Measurements from ENCODE around the gene HMGCS2.

- TF ChIP-seq CTCF (IDR thresholded peaks at IDR 0.05), result no peak
- no peak for TF ChIP-seq POLR2A (IDR thresholded peaks at IDR 0.05; ENCODE audit: low read depth)
- no peak for TF ChIP-seq EP300 (IDR thresholded peaks at IDR 0.05)
- no peak for TF ChIP-seq POLR2AphosphoS5 (IDR thresholded peaks at IDR 0.05)
Observed at GRCh38 chr1:119772298-119772697, 3.6 kb upstream of the HMGCS2 start.
